Retinal pigment epithelial cell (primary cell): Measurements from ENCODE around the gene ABHD17B.

Source experiments
- DNase-seq: peaks from one replicate; pipeline ENCODE4 v3.0.0-alpha.2; 2010; ENCODE audit warnings: low read depth
- H3K4me3 ChIP-seq: 2 replicates; pipeline ENCODE4 v1.5.1; 2011; ENCODE audit warnings: mild to moderate bottlenecking, low read length, control low read depth, moderate library complexity
- TF ChIP-seq, protein P1 (sequence below): conservative IDR thresholded peaks from 2 replicates; pipeline ENCODE4 v1.5.1; 2011; ENCODE audit warnings: low read depth, low read length, control low read depth, inconsistent platforms

Gene ABHD17B

DNA sequence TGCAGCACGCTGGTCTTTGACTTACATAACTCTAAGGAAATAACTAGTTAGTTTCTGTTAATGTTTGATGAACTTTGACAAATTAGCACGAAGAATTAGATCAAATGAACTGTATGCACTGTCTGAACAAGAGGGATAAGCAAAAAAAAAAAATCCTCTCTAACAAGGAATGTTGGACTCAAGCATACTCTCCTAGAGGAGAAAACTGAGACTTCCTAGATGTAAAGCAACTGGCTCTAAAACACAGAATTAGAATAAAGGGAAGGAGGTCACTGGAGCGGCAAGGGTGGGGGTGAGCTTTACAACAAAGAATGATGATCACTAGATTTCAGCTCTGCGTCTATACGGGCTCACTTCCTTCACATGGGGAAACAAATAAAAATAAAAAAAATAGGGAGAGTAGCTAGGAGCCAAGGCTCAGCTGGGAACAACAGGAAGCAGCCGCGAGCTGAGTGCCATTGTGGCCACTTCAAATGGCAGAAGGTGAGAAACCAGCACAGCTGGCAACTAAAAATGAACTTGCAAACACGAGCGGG is 94.0 kb downstream of the ABHD17B start:
- TF ChIP-seq, protein P1, sequence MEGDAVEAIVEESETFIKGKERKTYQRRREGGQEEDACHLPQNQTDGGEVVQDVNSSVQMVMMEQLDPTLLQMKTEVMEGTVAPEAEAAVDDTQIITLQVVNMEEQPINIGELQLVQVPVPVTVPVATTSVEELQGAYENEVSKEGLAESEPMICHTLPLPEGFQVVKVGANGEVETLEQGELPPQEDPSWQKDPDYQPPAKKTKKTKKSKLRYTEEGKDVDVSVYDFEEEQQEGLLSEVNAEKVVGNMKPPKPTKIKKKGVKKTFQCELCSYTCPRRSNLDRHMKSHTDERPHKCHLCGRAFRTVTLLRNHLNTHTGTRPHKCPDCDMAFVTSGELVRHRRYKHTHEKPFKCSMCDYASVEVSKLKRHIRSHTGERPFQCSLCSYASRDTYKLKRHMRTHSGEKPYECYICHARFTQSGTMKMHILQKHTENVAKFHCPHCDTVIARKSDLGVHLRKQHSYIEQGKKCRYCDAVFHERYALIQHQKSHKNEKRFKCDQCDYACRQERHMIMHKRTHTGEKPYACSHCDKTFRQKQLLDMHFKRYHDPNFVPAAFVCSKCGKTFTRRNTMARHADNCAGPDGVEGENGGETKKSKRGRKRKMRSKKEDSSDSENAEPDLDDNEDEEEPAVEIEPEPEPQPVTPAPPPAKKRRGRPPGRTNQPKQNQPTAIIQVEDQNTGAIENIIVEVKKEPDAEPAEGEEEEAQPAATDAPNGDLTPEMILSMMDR: no peak
- no peak for DNase-seq

More for the DNA sequence above, 94.0 kb downstream of the ABHD17B start:
- H3K4me3 ChIP-seq: no peak overlapping the region
